ENCODE measurements around the gene GPR176.
A peak's percentile ranks its signal among the peaks of the same experiment; 100 is the strongest.

Gene GPR176

DNA sequence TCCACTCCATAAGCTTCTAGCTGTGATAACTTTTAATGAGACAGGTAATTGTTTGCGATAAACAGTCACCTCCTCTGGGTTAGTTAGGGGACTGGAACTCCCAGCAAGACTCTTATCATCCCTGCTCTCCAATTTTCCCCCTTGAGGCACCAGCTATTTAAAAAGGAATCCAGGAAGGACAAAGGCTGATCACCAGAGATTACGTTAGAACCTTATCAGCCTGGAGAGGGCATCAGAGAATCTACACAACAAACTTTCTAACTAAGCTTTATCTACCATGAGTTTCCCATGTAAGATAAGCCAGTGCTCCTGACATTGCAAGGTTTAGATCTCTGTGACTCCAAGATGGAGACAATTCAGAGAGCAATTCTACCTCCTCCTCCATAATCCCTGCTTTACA is 31.3 kb downstream of the GPR176 start:
- Histone ChIP-seq H4K20me1 (ENCODE audit: insufficient read depth, low read length, poor library complexity, severe bottlenecking) (no peaks in the 10 kb centered on the region), H3K4me1 (ENCODE audit: insufficient read depth, low read length, poor library complexity, severe bottlenecking) (no peaks in the 10 kb centered on the region), H3K9ac (ENCODE audit: low read depth, low read length, poor library complexity, severe bottlenecking) (no peak overlapping the region)

DNA sequence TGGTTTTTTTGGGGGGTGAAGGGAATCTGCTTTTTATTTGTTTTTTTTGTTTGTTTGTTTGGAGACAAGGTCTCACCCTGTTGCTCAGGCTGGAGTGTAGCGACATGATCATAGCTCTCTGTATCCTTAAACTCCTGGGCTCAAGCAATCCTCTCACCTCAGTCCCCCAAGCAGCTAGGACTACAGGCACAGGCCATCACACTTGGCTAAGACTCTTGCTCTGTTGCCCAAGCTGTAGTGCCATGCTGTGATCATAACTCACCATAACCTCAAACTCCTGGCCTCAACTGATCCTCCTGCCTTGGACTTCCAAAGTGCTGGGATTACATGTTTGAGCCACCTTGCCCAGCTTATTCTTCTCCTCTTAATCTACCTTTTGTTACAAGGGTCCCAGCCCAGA is 31.8 kb downstream of the GPR176 start:
- H2AFZ ChIP-seq (ENCODE audit: low read length): peak overlapping the region; percentile 34; the same call in 1 of the 2 replicates
- no peaks in the 10 kb centered on the region for H3K4me1 ChIP-seq (ENCODE audit: insufficient read depth, low read length, poor library complexity, severe bottlenecking)
- no peak overlapping the region for H3K9ac ChIP-seq (ENCODE audit: low read depth, low read length, poor library complexity, severe bottlenecking)
- TF ChIP-seq EZH2phosphoT487 (IDR thresholded peaks at IDR 0.05; ENCODE audit: borderline replicate concordance): no peak
- TF ChIP-seq, protein P1, sequence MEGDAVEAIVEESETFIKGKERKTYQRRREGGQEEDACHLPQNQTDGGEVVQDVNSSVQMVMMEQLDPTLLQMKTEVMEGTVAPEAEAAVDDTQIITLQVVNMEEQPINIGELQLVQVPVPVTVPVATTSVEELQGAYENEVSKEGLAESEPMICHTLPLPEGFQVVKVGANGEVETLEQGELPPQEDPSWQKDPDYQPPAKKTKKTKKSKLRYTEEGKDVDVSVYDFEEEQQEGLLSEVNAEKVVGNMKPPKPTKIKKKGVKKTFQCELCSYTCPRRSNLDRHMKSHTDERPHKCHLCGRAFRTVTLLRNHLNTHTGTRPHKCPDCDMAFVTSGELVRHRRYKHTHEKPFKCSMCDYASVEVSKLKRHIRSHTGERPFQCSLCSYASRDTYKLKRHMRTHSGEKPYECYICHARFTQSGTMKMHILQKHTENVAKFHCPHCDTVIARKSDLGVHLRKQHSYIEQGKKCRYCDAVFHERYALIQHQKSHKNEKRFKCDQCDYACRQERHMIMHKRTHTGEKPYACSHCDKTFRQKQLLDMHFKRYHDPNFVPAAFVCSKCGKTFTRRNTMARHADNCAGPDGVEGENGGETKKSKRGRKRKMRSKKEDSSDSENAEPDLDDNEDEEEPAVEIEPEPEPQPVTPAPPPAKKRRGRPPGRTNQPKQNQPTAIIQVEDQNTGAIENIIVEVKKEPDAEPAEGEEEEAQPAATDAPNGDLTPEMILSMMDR (conservative IDR thresholded peaks at IDR 0.05; ENCODE audit: low read length): no peak
- H3K9me3 ChIP-seq (ENCODE audit: insufficient read depth, low read depth, low read length): no peaks in the 10 kb centered on the region
- no peaks in the 10 kb centered on the region for H3F3A ChIP-seq (ENCODE audit: low read depth)
- H3K36me3 ChIP-seq (ENCODE audit: insufficient read depth, low read length): no peaks in the 10 kb centered on the region
- no peaks in the 10 kb centered on the region for H4K20me1 ChIP-seq (ENCODE audit: insufficient read depth, low read length, poor library complexity, severe bottlenecking)
- H3K4me2 ChIP-seq (ENCODE audit: low read depth, low read length, poor library complexity, severe bottlenecking): no peak overlapping the region
- no peaks in the 10 kb centered on the region for H3K27me3 ChIP-seq (ENCODE audit: insufficient read depth, low read length, poor library complexity, severe bottlenecking)
- H3K79me2 ChIP-seq (ENCODE audit: insufficient read depth, low read length): no peaks in the 10 kb centered on the region
- no peak overlapping the region for H3K4me3 ChIP-seq (ENCODE audit: low read length, poor library complexity, severe bottlenecking)
- no peaks in the 10 kb centered on the region for H3K9me2 ChIP-seq (replicated peaks; ENCODE audit: low read depth, low read length)

More for the DNA sequence above, 31.3 kb downstream of the GPR176 start:
- no peak overlapping the region for H3K4me2 ChIP-seq (ENCODE audit: low read depth, low read length, poor library complexity, severe bottlenecking)
- H2AFZ ChIP-seq (ENCODE audit: low read length): no peak overlapping the region
- no peak overlapping the region for H3K4me3 ChIP-seq (ENCODE audit: low read length, poor library complexity, severe bottlenecking)
- no peaks in the 10 kb centered on the region for H3K27me3 ChIP-seq (ENCODE audit: insufficient read depth, low read length, poor library complexity, severe bottlenecking)
- no peaks in the 10 kb centered on the region for H3K36me3 ChIP-seq (ENCODE audit: insufficient read depth, low read length)
- TF ChIP-seq, protein P1 (conservative IDR thresholded peaks at IDR 0.05; ENCODE audit: low read length): no peak; the same call in 1 of the 2 replicates
- TF ChIP-seq EZH2phosphoT487 (IDR thresholded peaks at IDR 0.05; ENCODE audit: borderline replicate concordance): no peak
- H3K9me2 ChIP-seq (replicated peaks; ENCODE audit: low read depth, low read length): no peaks in the 10 kb centered on the region
- H3K9me3 ChIP-seq (ENCODE audit: insufficient read depth, low read depth, low read length): no peaks in the 10 kb centered on the region
- H3K79me2 ChIP-seq (ENCODE audit: insufficient read depth, low read length): no peaks in the 10 kb centered on the region
- H3F3A ChIP-seq (ENCODE audit: low read depth): no peaks in the 10 kb centered on the region

DNA sequence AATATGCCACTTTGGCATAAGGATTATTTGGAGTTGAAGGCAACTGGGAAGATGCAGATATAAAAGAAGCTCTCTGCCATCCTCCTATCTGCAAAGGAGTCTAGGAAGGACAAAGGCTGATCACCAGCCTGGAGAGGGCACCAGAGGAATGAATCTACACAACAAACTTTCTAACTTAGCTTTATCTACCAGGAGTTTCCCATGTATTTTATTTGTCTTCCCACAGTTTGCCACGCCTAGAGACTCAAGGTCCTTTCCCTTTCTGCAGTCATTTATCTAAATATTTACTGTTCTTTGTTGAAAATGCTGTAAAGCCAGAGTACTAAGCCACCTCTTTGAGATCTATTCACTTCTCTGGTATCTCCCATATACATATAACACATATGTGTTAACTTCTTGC is 32.2 kb downstream of the GPR176 start:
- no peak overlapping the region for H3K4me2 ChIP-seq (ENCODE audit: low read depth, low read length, poor library complexity, severe bottlenecking)
- H3K9ac ChIP-seq (ENCODE audit: low read depth, low read length, poor library complexity, severe bottlenecking): no peak overlapping the region
- no peak overlapping the region for H3K4me3 ChIP-seq (ENCODE audit: low read length, poor library complexity, severe bottlenecking)
- no peaks in the 10 kb centered on the region for H3K9me3 ChIP-seq (ENCODE audit: insufficient read depth, low read depth, low read length)
- H3F3A ChIP-seq (ENCODE audit: low read depth): no peaks in the 10 kb centered on the region
- H3K27me3 ChIP-seq (ENCODE audit: insufficient read depth, low read length, poor library complexity, severe bottlenecking): no peaks in the 10 kb centered on the region
- peak overlapping the region; percentile 34; the same call in 1 of the 2 replicates for H2AFZ ChIP-seq (ENCODE audit: low read length)
- no peaks in the 10 kb centered on the region for H3K79me2 ChIP-seq (ENCODE audit: insufficient read depth, low read length)
- no peak for TF ChIP-seq EZH2phosphoT487 (IDR thresholded peaks at IDR 0.05; ENCODE audit: borderline replicate concordance)
- TF ChIP-seq, protein P1 (conservative IDR thresholded peaks at IDR 0.05; ENCODE audit: low read length): peak; percentile 62
- H3K4me1 ChIP-seq (ENCODE audit: insufficient read depth, low read length, poor library complexity, severe bottlenecking): no peaks in the 10 kb centered on the region
- H3K9me2 ChIP-seq (replicated peaks; ENCODE audit: low read depth, low read length): no peaks in the 10 kb centered on the region
- H3K36me3 ChIP-seq (ENCODE audit: insufficient read depth, low read length): no peaks in the 10 kb centered on the region
- H4K20me1 ChIP-seq (ENCODE audit: insufficient read depth, low read length, poor library complexity, severe bottlenecking): no peaks in the 10 kb centered on the region
